ENCODE measurements around the gene SCAI. TPM values are rescaled to one million over a fixed set of nuclear protein-coding genes. Genes with fewer than 3 reads are reported as not detected.
"Not testable (repeated sequence)": the region's sequence is repeated elsewhere in the genome, so short reads cannot be mapped to it uniquely, and the experiment has no call there.

SCAI gene
- total RNA-seq, 1 experiment from 2014 or later = 4.1 TPM

DNA sequence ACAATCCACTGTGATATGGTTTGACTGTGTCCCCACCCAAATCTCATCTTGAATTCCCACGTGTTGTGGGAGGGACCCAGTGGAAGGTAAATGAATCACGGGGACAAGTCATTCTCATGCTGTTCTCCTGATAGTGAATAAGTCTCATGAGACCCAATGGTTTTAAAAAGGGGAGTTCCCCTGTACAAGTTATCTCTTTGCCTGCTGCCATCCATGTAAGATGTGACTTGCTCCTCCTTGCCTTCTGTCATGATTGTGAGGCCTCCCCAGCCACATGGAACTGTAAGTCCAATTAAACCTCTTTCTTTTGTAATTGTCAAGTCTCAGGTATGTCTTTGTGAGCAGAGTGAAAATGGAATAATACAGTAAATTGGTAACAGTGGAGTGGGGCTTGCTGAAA lies 62.5 kb downstream of the SCAI start:
- DNase-seq (ENCODE audit: low read depth, low spot score); in situ Hi-C loops (cut with HindIII; ENCODE audit: low pct_unique_long_range_greater_than_20kb, low sequenced_read_pairs): not testable (repeated sequence)

DNA sequence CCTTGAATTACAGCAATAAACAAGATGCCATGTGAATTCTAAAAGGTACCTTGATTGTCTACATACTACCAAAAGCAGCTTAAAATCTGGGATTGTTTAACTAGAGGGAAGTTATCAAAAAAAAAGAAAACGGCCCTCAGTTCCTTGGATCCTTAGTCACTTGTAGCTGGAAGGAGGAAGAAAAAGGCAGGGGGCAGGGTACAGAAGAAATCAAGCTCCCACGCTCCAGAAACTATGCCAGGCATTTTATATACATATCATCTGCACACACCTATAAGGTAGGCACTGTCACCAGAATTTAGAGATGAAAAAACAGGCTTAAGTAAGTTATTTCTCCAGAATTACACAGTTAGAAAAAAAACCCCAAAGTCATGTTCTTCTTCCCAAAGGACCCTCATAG lies 63.4 kb downstream of the SCAI start:
- DNase-seq (ENCODE audit: low read depth, low spot score) = no peak
- in situ Hi-C loops (cut with HindIII; ENCODE audit: low pct_unique_long_range_greater_than_20kb, low sequenced_read_pairs) = no loop called here

DNA sequence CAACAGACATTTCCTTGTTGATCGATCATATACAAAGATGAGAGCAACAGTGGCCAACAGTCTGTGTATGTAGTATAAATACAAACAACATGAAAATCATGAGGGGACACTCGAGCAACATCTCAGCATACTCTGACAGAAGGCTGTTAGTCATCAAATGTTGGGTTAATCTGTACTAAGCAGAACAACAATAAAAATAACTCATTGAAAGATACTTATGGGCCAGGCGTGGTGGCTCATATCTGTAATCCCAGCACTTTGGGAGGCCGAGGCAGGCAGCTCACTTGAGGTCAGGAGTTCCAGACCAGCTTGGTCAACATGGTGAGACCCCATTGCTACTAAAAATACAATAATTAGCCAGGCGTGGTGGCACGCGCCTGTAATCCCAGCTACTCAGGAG lies 67.3 kb downstream of the SCAI start:
- in situ Hi-C loops (cut with HindIII; ENCODE audit: low pct_unique_long_range_greater_than_20kb, low sequenced_read_pairs) = no loop called here
- DNase-seq (ENCODE audit: low read depth, low spot score) = no peak

DNA sequence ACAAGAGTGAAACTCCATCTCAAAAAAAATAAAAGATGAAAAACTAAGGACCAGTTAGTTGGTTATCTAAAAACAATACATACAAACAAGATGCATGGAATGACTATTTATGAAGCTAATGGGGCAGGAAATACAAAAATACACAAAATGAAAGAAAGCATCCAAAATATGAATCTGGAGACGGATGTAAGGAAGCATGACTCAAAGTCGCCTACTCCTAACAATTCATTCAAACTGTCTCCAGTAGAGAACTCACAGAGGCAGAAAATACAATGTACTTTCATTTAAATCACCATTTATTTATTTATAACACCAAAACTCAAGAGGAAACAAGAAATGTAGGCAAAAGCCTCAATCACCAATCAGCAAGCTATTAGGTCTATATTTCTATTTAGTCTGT lies 68.4 kb downstream of the SCAI start:
- DNase-seq (ENCODE audit: low read depth, low spot score) = no peak
- in situ Hi-C loops (cut with HindIII; ENCODE audit: low pct_unique_long_range_greater_than_20kb, low sequenced_read_pairs) = loop anchor here (25.0 kb wide), 1 partner anchor 138 kb away; the partner anchor contains the start of gene GOLGA1

DNA sequence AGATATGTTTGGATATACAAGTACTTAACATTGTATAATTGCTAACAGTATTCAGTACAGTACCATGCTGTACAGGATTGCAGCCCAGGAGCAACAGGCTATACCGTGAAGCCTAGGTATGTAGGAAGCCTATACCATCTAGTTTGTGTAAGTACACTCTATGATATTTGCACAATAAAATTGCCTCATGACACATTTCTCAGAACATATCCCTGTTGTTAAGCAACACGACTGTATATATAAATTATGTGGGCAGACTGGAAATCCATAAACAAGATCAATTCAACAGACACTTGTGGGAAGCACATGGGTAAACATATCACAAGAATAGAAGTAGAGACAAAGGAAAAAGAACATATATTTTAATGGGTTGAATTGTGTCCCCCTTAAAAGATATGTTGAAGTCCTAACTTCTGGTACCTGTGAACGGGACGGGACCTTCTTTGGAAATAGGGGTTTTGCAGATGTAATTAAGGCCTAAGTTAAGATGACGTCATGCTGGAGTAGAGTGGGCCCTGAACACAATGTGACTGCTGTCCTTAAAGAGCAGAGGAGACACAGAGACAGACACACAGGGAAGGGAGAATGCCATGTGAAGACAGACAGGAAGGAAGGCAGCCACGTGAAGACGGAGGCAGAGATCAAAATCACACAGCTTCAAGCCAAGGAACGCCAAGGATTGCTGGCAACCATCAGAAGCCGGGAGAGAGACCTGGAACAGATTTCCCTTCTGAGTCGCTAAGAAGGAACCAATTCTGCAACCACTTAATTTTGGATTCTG lies 76.3 kb downstream of the SCAI start:
- in situ Hi-C loops (cut with HindIII; ENCODE audit: low pct_unique_long_range_greater_than_20kb, low sequenced_read_pairs) = loop anchor here (25.0 kb wide), 1 partner anchor 130 kb away; the partner anchor contains the start of gene GOLGA1
- DNase-seq (ENCODE audit: low read depth, low spot score) = peak; percentile 93

DNA sequence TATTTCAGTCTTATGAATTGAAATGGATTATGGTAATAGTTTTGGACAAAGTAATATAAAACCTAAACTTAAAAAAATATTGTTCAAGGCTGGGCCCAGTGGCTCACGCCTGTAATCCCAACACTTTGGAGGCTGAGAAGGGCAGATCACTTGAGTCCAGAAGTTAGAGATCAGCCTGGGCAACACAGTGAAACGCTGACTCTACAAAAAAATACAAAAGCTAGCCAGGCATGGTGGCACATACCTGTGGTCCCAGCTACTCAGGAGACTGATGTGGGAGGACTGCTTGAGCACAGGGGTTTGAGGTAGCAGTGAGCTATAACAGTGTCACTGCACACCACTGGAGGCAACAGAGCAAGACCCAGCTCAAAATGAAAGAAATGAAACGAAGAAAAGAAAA lies 81.9 kb downstream of the SCAI start:
- DNase-seq (ENCODE audit: low read depth, low spot score) = no peak
- in situ Hi-C loops (cut with HindIII; ENCODE audit: low pct_unique_long_range_greater_than_20kb, low sequenced_read_pairs) = loop anchor here (25.0 kb wide), 1 partner anchor 124 kb away; the partner anchor contains the start of gene GOLGA1

DNA sequence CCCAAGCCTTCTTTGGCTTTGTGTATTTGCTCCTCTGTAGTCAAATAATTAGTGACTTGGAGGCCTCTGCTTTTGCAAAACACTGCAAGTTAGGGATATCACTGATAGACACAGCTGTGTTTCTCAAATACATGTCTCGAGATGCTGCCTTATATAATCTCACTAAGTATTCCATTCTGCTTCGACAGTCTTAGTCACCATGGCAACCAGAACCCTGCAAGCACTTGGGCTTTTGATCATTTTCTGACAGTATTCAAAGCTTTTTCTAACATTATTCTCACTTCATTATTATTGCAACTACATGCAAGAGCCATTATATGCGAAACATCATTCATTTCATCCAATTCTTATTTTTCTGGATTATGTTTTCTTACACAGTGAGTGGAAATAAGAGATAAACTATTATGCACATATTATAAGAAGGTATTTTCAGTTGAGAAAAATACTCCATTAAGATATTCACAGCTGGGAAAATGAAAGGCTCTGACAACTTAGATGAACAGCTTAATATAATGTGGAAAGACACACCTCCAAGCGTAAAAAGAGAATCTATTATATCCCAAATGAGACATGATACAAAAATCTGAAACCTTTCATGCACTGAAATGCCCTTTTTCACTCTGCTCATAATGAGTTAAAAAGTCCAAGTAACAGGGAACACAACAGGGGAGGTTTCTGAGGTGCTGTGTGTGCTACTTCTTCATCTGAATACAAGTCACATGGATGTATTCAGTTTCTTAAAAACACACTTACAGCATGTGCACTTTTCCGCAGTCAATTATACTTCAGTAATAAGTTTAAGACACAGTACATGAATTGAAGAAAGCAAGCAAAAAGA lies 93.9 kb downstream of the SCAI start:
- in situ Hi-C loops (cut with HindIII; ENCODE audit: low pct_unique_long_range_greater_than_20kb, low sequenced_read_pairs) = loop anchor here (25.0 kb wide), 1 partner anchor 112 kb away; the partner anchor contains the start of gene GOLGA1

DNA sequence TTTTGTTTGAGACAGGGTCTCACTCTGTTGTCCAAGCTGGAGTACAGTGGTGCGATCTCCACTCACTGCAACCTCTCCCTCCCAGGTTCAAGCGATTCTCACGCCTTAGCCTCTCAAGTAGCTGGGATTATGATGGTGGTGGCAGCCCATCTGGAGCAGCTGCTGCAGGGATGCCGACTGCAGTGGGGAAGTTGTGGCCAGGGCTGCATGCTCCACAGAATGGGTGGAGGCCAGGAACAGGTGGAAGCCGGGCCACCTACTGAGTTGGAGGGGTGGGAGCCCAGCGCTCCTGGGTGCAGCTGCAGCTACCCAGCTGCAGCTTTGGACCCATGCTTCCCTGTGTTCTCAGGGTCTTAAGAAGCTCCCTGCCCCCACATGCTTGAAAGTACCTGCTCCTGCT lies 99.7 kb downstream of the SCAI start:
- no peak for DNase-seq (ENCODE audit: low read depth, low spot score)
- in situ Hi-C loops (cut with HindIII; ENCODE audit: low pct_unique_long_range_greater_than_20kb, low sequenced_read_pairs) = no loop called here

More for the DNA sequence above, 93.9 kb downstream of the SCAI start:
- no peak for DNase-seq (ENCODE audit: low read depth, low spot score)

DNA sequence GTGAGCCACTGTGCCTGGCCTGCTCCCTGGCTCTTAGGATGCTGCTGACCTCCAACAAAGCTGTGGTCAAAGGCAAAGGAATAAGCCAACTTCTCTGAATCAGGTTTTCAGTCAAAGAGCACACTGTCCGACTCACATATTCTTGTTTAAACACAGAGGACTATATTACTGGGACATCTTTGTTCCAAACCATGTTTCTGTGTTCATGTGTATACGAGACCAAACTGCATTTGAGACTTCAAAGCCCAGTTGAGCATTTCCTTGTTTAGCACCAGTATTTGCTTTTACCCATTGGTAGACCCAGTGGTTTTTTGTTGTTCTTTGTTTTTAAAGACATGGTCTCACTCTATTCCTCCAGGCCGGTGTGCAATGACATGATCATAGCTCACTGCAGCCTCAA lies 100.2 kb downstream of the SCAI start:
- no peak for DNase-seq (ENCODE audit: low read depth, low spot score)
- in situ Hi-C loops (cut with HindIII; ENCODE audit: low pct_unique_long_range_greater_than_20kb, low sequenced_read_pairs) = no loop called here

DNA sequence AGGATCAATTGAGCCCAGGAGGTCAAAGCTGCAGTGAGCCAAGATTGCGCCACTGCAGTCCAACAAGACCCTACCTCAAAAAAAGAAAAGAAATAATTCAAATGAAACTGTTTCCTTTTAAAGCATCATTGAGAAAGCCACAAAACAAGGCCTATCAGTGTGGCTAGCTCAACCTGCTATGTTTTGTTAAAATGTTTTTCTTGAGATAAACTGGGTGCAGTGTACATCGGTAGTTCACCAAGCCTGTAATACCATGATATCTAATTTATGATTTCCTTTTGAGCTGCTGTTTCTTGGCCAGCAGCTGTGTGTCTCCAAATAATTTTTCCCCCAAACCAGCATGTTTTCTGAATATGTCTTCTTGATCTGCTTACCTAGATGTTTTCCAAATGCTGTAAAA lies 105.2 kb downstream of the SCAI start:
- DNase-seq (ENCODE audit: low read depth, low spot score) = no peak
- in situ Hi-C loops (cut with HindIII; ENCODE audit: low pct_unique_long_range_greater_than_20kb, low sequenced_read_pairs) = no loop called here

DNA sequence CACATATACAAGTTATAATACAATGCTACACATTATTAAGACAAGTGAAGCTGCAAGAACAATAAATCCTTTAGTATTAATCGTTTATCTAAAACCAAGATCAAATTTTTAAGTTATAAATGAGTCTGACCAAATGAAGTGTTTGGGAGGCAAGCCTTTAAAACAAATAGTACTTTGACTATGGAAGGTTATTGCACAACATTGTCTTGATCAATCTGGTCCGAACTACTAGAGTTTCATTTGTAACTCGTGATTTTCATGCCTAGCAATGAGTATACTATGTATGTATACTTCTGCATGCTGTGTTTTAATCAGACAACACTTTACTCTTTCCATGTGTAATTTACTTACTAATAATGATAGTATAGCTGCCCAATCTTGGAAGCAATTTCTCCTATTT lies 115.3 kb downstream of the SCAI start:
- DNase-seq (ENCODE audit: low read depth, low spot score) = no peak
- in situ Hi-C loops (cut with HindIII; ENCODE audit: low pct_unique_long_range_greater_than_20kb, low sequenced_read_pairs) = no loop called here

DNA sequence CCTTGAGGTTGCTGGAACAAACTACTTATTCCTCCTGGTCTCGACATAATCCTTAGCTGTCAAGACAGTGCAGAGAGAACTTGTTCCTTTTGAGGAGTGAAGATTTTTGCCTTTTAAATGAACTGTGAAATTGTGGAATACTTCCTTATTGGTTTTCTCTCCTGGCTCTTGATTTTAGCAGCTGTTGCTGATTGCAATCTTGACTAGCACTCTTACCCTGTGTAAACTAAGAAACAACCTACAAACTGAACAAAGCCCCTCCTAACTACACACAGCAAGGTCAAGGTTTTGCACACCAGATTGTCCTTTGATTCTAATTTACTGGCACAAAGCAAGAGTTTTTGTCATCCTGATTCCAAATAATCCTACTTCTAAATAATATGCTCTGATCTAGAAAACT lies 118.4 kb downstream of the SCAI start:
- in situ Hi-C loops (cut with HindIII; ENCODE audit: low pct_unique_long_range_greater_than_20kb, low sequenced_read_pairs) = no loop called here
- no peak for DNase-seq (ENCODE audit: low read depth, low spot score)

DNA sequence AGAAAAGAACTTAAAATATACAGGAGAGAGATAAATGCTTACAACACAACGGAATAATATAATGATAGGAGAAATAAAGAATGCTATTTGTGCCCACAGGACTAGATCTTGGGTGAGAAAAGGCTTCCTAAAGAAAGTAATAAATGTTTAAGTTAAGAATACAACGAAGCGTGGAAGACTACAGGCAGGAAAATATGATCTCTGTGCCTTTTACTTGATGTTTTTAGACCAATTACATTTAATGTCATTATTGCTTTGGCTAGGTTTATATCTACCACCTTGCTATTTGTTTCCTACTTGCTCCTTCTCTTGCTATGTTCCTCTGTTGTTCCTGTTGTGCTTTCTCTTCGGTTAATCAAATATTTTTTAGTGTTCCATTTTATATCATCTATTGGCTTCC lies 122.3 kb downstream of the SCAI start:
- in situ Hi-C loops (cut with HindIII; ENCODE audit: low pct_unique_long_range_greater_than_20kb, low sequenced_read_pairs) = no loop called here
- DNase-seq (ENCODE audit: low read depth, low spot score) = no peak

DNA sequence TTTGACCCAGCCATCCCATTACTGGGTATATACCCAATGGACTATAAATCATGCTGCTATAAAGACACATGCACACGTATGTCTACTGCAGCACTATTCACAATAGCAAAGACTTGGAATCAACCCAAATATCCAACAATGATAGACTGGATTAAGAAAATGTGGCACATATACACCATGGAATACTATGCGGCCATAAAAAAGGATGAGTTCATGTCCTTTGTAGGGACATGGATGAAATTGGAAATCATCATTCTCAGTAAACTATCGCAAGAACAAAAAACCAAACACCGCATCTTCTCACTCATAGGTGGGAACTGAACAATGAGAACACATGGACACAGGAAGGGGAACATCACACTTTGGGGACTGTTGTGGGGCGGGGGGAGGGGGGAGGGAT lies 127.7 kb downstream of the SCAI start:
- in situ Hi-C loops (cut with HindIII; ENCODE audit: low pct_unique_long_range_greater_than_20kb, low sequenced_read_pairs); DNase-seq (ENCODE audit: low read depth, low spot score): not testable (repeated sequence)

DNA sequence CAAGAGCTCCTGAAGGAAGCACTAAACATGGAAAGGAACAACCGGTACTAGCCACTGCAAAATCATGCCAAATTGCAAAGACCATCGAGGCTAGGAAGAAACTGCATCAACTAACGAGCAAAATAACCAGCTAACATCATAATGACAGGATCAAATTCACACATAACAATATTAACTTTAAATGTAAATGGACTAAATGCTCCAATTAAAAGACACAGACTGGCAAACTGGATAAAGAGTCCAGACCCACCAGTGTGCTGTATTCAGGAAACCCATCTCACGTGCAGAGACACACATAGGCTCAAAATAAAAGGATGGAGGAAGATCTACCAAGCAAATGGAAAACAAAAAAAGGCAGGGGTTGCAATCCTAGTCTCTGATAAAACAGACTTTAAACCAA lies 131.3 kb downstream of the SCAI start:
- in situ Hi-C loops (cut with HindIII; ENCODE audit: low pct_unique_long_range_greater_than_20kb, low sequenced_read_pairs); DNase-seq (ENCODE audit: low read depth, low spot score): not testable (repeated sequence)

DNA sequence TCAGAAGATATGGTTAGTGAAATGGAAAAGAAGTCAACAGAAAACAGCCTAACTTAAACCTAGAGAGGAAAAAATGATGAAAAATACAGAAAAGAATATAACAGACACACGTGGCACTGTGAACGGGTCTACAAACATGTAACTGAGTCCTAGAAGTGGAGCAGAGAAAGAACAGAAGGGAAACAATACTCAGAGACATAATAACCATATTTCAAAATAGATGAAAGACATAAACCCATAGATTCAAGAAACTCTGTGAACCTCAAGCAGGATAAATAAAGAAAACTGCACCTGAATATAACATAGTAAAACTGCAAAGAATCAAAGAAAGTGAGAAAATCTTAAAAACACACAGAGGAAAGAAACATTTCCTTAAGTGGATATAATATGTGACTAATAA lies 134.7 kb downstream of the SCAI start:
- in situ Hi-C loops (cut with HindIII; ENCODE audit: low pct_unique_long_range_greater_than_20kb, low sequenced_read_pairs) = no loop called here
- DNase-seq (ENCODE audit: low read depth, low spot score) = no peak

DNA sequence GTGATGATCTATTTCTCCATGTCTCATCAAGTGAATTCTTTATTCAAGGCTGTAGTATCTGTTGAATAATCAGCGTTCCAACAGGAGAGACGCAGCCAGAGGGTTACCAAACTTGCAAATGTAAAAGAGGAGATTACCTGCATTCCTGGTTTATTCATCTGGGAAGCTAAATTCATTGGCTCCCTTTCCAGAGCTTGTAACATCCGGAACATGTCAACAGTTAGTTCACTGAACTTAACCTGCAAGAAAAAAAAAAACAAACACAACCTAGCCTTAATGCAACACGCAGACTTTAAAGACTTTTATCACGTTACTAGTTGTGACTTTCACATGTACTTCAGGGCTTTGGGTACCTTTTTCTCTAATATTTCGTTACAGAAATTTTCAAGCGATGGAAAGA lies 140.0 kb downstream of the SCAI start:
- no peak for DNase-seq (ENCODE audit: low read depth, low spot score)
- in situ Hi-C loops (cut with HindIII; ENCODE audit: low pct_unique_long_range_greater_than_20kb, low sequenced_read_pairs) = no loop called here

DNA sequence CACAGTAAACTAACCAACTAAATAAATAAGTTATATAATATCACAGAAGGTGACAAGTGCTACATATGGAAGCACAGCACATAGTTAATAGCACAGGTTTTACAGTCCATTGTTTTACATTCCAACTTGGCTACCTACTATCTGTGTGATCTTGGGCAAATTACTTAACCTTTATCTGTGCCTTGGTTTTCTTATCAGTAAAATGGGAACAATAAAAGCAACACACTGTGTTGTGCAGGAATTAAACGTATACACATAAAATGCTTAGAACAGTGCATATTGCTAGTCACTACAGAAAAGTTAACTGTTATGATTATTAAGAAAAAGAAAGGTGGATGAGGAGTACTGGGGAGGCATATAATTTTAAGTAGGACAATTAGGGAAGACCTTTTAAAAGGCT lies 159.6 kb downstream of the SCAI start:
- in situ Hi-C loops (cut with HindIII; ENCODE audit: low pct_unique_long_range_greater_than_20kb, low sequenced_read_pairs) = no loop called here
- DNase-seq (ENCODE audit: low read depth, low spot score) = no peak

DNA sequence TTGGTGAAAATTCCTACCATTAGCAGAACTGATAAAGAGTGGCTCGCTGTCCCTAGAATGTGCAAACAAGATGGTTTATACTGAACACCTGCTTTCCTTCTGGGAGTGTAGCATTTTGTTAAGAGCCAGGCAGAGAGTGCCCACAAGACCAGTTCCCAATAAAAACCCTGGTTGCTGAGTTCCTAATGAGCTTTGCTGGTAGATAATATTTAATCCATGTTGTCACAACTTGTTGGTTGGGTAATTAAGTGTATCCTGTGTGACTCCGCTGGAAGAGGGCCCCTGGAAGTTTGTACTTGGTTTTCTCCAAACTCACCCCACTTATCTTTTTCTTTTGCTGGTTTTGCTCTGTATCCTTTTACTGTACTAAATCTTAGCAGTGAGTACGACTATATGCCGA lies 162.9 kb downstream of the SCAI start:
- in situ Hi-C loops (cut with HindIII; ENCODE audit: low pct_unique_long_range_greater_than_20kb, low sequenced_read_pairs) = no loop called here
- DNase-seq (ENCODE audit: low read depth, low spot score) = no peak
